H9 (cell line): ENCODE results near the gene PKD2L2. TPM values are rescaled to one million over a fixed set of nuclear protein-coding genes. Genes with fewer than 3 reads are reported as not detected.

ENCODE experiments used
- DNase-seq: peaks from one replicate; pipeline ENCODE4 v3.0.0-alpha.2; 2017
- H2AFZ ChIP-seq: one replicate; pipeline ENCODE4 v1.6.1; 2013; ENCODE audit warnings: mild to moderate bottlenecking, low read length, control low read depth, moderate library complexity
- H2AK5ac ChIP-seq: 2 replicates; pipeline ENCODE4 v1.6.1; 2013; ENCODE audit warnings: low read length, control low read depth, mixed read lengths; ENCODE audit not compliant: insufficient read length
- H2BK120ac ChIP-seq: one replicate; pipeline ENCODE4 v1.6.1; 2013; ENCODE audit warnings: low read depth, mild to moderate bottlenecking, low read length, control low read depth, inconsistent platforms; ENCODE audit not compliant: poor library complexity, severe bottlenecking
- H2BK12ac ChIP-seq: 2 replicates; pipeline ENCODE4 v1.6.1; 2013; ENCODE audit warnings: low read length, control low read depth, mixed read lengths, low read depth; ENCODE audit not compliant: insufficient read length
- H2BK15ac ChIP-seq: 2 replicates; pipeline ENCODE4 v1.6.1; 2013; ENCODE audit warnings: low read depth, low read length, control low read depth
- H2BK20ac ChIP-seq: one replicate; pipeline ENCODE4 v1.6.1; 2013; ENCODE audit warnings: low read depth, mild to moderate bottlenecking, low read length, control low read depth, inconsistent platforms; ENCODE audit not compliant: poor library complexity, severe bottlenecking
- H2BK5ac ChIP-seq: 2 replicates; pipeline ENCODE4 v1.6.1; 2013; ENCODE audit warnings: low read length, control low read depth, mixed read lengths; ENCODE audit not compliant: insufficient read length
- H3K14ac ChIP-seq: 2 replicates; pipeline ENCODE4 v1.6.1; 2013; ENCODE audit warnings: low read length, control low read depth; ENCODE audit not compliant: insufficient read depth
- H3K18ac ChIP-seq: 2 replicates; pipeline ENCODE4 v1.6.1; 2013; ENCODE audit warnings: low read depth, mild to moderate bottlenecking, mixed read lengths, low read length, control low read depth; ENCODE audit not compliant: insufficient read length
- H3K23ac ChIP-seq: 2 replicates; pipeline ENCODE4 v1.6.1; 2013; ENCODE audit warnings: low read length, control low read depth, mixed read lengths, low read depth; ENCODE audit not compliant: insufficient read length
- H3K23me2 ChIP-seq: 2 replicates; pipeline ENCODE4 v1.6.1; 2013; ENCODE audit warnings: low read depth, mild to moderate bottlenecking, mixed read lengths, low read length, control low read depth; ENCODE audit not compliant: insufficient read length, poor library complexity, severe bottlenecking
- H3K27ac ChIP-seq: 2 replicates; pipeline ENCODE4 v1.5.1; 2013; ENCODE audit warnings: low read length, control low read depth, mixed read lengths, low read depth; ENCODE audit not compliant: insufficient read length
- H3K27me3 ChIP-seq: 2 replicates; pipeline ENCODE4 v1.6.1; 2013; ENCODE audit warnings: low read length, control low read depth, inconsistent platforms; ENCODE audit not compliant: insufficient read depth
- H3K4ac ChIP-seq: 2 replicates; pipeline ENCODE4 v1.6.1; 2013; ENCODE audit warnings: low read depth, mild to moderate bottlenecking, control low read depth, inconsistent platforms, low read length, moderate library complexity
- H3K4me1 ChIP-seq: 2 replicates; pipeline ENCODE4 v1.6.1; 2013; ENCODE audit warnings: low read length, control low read depth, inconsistent platforms; ENCODE audit not compliant: insufficient read depth
- H3K4me2 ChIP-seq: 2 replicates; pipeline ENCODE4 v1.6.1; 2013; ENCODE audit warnings: low read length, control low read depth, mixed read lengths; ENCODE audit not compliant: insufficient read length, insufficient read depth
- H3K56ac ChIP-seq: 2 replicates; pipeline ENCODE4 v1.6.1; 2013; ENCODE audit warnings: low read depth, mild to moderate bottlenecking, mixed read lengths, low read length, control low read depth; ENCODE audit not compliant: insufficient read length
- H3K79me1 ChIP-seq: 2 replicates; pipeline ENCODE4 v1.6.1; 2013; ENCODE audit warnings: low read depth, mild to moderate bottlenecking, moderate library complexity, low read length, control low read depth, inconsistent platforms; ENCODE audit not compliant: insufficient read depth, poor library complexity, severe bottlenecking
- H3K79me2 ChIP-seq: 2 replicates; pipeline ENCODE4 v1.6.1; 2013; ENCODE audit warnings: low read length, control low read depth, inconsistent platforms; ENCODE audit not compliant: insufficient read depth
- H3K9ac ChIP-seq: 2 replicates; pipeline ENCODE4 v1.6.1; 2013; ENCODE audit warnings: low read length, control low read depth, mixed read lengths; ENCODE audit not compliant: insufficient read length; ENCODE audit errors: extremely low read depth
- H3K9me3 ChIP-seq: one replicate; pipeline ENCODE4 v1.6.1; 2013; ENCODE audit warnings: low read depth, low read length, inconsistent platforms; ENCODE audit not compliant: control insufficient read depth
- H3T11ph ChIP-seq: one replicate; pipeline ENCODE4 v1.6.1; 2013; ENCODE audit warnings: mild to moderate bottlenecking, low read length, control low read depth, inconsistent platforms
- H4K20me1 ChIP-seq: one replicate; pipeline ENCODE4 v1.6.1; 2013; ENCODE audit not compliant: control insufficient read depth, insufficient read length, insufficient read depth
- H4K5ac ChIP-seq: 2 replicates; pipeline ENCODE4 v1.6.1; 2013; ENCODE audit warnings: low read depth, mild to moderate bottlenecking, mixed read lengths, low read length, control low read depth; ENCODE audit not compliant: insufficient read length
- H4K8ac ChIP-seq: replicated peaks from 2 replicates; pipeline ENCODE4 v1.6.1; 2013; ENCODE audit warnings: low read length, control low read depth, mixed read lengths, low read depth; ENCODE audit not compliant: insufficient read length
- H4K91ac ChIP-seq: 2 replicates; pipeline ENCODE4 v1.6.1; 2013; ENCODE audit warnings: low read depth, mild to moderate bottlenecking, moderate library complexity, mixed read lengths, low read length, control low read depth; ENCODE audit not compliant: insufficient read length
- H3K27ac Mint-ChIP-seq, 3 experiments: 2 replicates in 2 of 3; 3 replicates in 1 of 3; pipeline ENCODE4 v1.8.0; 2020 to 2021; ENCODE audit warnings: mixed read lengths in 3 of 3, mild to moderate bottlenecking in 1 of 3, moderate library complexity in 1 of 3
- H3K27me3 Mint-ChIP-seq: 2 replicates; pipeline ENCODE4 v1.8.0; 2021; ENCODE audit warnings: low read depth, mild to moderate bottlenecking, moderate library complexity, mixed read lengths
- H3K36me3 Mint-ChIP-seq, 3 experiments: 2 replicates in 2 of 3; 3 replicates in 1 of 3; pipeline ENCODE4 v1.8.0; 2020 to 2021; ENCODE audit warnings: low read depth in 3 of 3, mixed read lengths in 3 of 3; ENCODE audit not compliant: insufficient read depth in 1 of 3
- H3K4me1 Mint-ChIP-seq, 2 experiments: 2 replicates each; pipeline ENCODE4 v1.8.0; 2020; ENCODE audit warnings: mixed read lengths in 2 of 2
- H3K4me3 Mint-ChIP-seq, 2 experiments: 2 replicates in 1 of 2; 3 replicates in 1 of 2; pipeline ENCODE4 v1.8.0; 2020 to 2021; ENCODE audit warnings: mild to moderate bottlenecking in 2 of 2, mixed read lengths in 2 of 2, moderate library complexity in 1 of 2
- H3K9me3 Mint-ChIP-seq, 2 experiments: 2 replicates in 1 of 2; 3 replicates in 1 of 2; pipeline ENCODE4 v1.8.0; 2020; ENCODE audit warnings: mild to moderate bottlenecking in 2 of 2, mixed read lengths in 2 of 2, moderate library complexity in 1 of 2
- WGBS: extraction: QIAGEN DNeasy Blood & Tissue Kit; methylation state at CpG from one replicate; pipeline ENCODE4 v1.1.7; 2013; ENCODE audit warnings: missing lambda C conversion rate, low lambda C conversion rate, mixed read lengths; ENCODE audit not compliant: insufficient read length; ENCODE audit errors: extremely low coverage; 5-methylcytosine and 5-hydroxymethylcytosine counted together
- total RNA-seq: library from RNA; stranded (reverse); gene quantifications from 2 replicates; pipeline ENCODE4 v1.2.1, GENCODE V29; 2021
- TF ChIP-seq, protein P1 (sequence below): fragments of 200-600 bp; sonication (generic); conservative IDR thresholded peaks from 3 replicates; pipeline ENCODE4 v1.8.0; 2021; ENCODE audit warnings: antibody characterized with exemption, mild to moderate bottlenecking

The PKD2L2 gene
- total RNA-seq, 1 experiment from 2014 or later: not detected

DNA sequence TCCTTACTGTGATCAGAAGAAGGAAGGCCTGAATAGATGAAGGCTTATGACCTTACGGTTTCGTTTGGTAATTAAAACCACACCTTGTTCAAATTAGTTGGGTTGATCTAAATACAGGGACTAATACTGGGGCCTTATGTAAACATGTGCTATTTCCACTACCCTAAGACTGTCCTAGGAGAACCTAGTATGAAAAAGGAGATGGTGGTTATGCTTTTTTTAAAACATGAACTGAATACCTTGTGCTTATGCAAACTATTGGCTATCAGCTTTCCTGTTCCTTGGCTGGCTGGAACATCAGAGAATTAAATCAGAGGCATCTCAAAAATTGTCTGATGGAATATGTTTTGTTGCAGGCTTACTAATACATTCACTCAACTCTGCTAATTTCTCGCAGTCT is 17.7 kb upstream of the PKD2L2 start:
- H4K8ac ChIP-seq: no peak overlapping the region
- TF ChIP-seq, protein P1, sequence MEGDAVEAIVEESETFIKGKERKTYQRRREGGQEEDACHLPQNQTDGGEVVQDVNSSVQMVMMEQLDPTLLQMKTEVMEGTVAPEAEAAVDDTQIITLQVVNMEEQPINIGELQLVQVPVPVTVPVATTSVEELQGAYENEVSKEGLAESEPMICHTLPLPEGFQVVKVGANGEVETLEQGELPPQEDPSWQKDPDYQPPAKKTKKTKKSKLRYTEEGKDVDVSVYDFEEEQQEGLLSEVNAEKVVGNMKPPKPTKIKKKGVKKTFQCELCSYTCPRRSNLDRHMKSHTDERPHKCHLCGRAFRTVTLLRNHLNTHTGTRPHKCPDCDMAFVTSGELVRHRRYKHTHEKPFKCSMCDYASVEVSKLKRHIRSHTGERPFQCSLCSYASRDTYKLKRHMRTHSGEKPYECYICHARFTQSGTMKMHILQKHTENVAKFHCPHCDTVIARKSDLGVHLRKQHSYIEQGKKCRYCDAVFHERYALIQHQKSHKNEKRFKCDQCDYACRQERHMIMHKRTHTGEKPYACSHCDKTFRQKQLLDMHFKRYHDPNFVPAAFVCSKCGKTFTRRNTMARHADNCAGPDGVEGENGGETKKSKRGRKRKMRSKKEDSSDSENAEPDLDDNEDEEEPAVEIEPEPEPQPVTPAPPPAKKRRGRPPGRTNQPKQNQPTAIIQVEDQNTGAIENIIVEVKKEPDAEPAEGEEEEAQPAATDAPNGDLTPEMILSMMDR: no peak

More for the DNA sequence above, 17.7 kb upstream of the PKD2L2 start:
- H4K20me1 ChIP-seq: no peaks in the 10 kb centered on the region
- no peak overlapping the region for H2BK20ac ChIP-seq
- no peak overlapping the region for H3K14ac ChIP-seq
- H3K27ac ChIP-seq: no peak overlapping the region
- H3K23me2 ChIP-seq: no peaks in the 10 kb centered on the region
- no peak overlapping the region for H2AFZ ChIP-seq
- H2AK5ac ChIP-seq: no peak overlapping the region
- no peaks in the 10 kb centered on the region for H3K79me1 ChIP-seq
- no peaks in the 10 kb centered on the region; the same call in 1 of the 2 replicates for H3K27me3 Mint-ChIP-seq
- no peaks in the 10 kb centered on the region for H3K9me3 Mint-ChIP-seq
- H3K4me3 Mint-ChIP-seq: no peak overlapping the region
- no peak overlapping the region for H3K4ac ChIP-seq
- no peak overlapping the region for H2BK15ac ChIP-seq
- H3K36me3 Mint-ChIP-seq: no peaks in the 10 kb centered on the region
- H2BK120ac ChIP-seq: no peak overlapping the region
- H3K4me2 ChIP-seq: no peak overlapping the region
- H3K27ac Mint-ChIP-seq: no peak overlapping the region
- H4K5ac ChIP-seq: no peak overlapping the region
- no peaks in the 10 kb centered on the region for H3K9me3 ChIP-seq
- no peak for DNase-seq
- no peak overlapping the region for H2BK5ac ChIP-seq
- no peak overlapping the region for H3K56ac ChIP-seq
- no peak overlapping the region for H2BK12ac ChIP-seq
- H3K4me1 ChIP-seq: no peaks in the 10 kb centered on the region
- H3K4me1 Mint-ChIP-seq: peaks cover 0 to 3% of the 10 kb centered on the region in 2 experiments; a peak in 1 of 4 replicates
- no peaks in the 10 kb centered on the region for H3K27me3 ChIP-seq
- WGBS: no CpG with 5 or more reads among the region's 3 CpGs
- no peak overlapping the region for H3T11ph ChIP-seq
- no peak overlapping the region for H3K18ac ChIP-seq
- H3K79me2 ChIP-seq: no peaks in the 10 kb centered on the region
- H4K91ac ChIP-seq: no peak overlapping the region
- no peak overlapping the region for H3K9ac ChIP-seq
- no peak overlapping the region for H3K23ac ChIP-seq
